Measurements from ENCODE around the gene OGFOD3.
"Not testable (repeated sequence)": the region's sequence is repeated elsewhere in the genome, so short reads cannot be mapped to it uniquely, and the experiment has no call there.

DNA sequence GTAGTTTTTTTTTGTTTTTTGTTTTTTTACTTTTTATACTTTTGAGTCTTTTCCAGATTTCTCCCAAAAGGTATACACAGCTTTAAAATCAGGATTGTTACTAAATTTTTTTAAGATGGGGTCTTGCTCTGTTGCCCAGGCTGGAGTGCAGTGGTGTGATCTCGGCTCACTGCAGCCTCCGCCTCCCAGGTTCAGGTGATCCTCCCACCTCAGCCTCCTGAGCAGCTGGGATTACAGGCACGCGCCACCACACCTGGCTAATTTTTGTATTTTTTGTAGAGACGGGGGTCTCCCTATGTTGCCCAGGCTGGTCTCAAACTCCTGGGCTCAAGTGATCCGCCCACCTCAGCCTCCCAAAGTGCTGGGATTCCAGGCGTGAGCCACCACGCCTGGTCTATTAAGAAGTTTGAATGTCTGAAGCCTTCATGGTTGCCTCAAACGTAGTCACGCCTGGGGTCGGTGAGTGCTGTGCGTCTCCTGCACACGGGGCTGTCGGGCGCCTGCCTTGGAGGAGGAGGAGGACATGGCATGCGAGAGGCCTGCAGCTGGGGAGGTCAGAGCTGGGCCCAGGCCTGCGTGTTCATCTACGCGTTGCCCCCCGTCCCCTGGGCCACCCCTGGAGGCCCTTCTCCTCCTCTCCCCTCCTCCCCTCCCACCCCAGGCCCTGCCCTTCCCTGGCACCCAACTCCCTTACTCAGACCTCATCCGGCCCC lies 36.0 kb downstream of the OGFOD3 start:
- not testable (repeated sequence) for TF ChIP-seq EZH2phosphoT487 (IDR thresholded peaks at IDR 0.05; ENCODE audit: insufficient read depth, low read depth); EZH2 (IDR thresholded peaks at IDR 0.05; ENCODE audit: insufficient read depth, poor library complexity, severe bottlenecking)

Measured in GM23248 (cell line).